HAP-1 (cell line): ENCODE measurements around the gene CPT1A.

ENCODE experiments used
- DNase-seq, 2 experiments: peaks; one replicate each; pipeline ENCODE4 v3.0.0-alpha.2; 2016 to 2020; ENCODE audit warnings: low spot score in 2 of 2
- H3K27me3 ChIP-seq: fragments of 250-450 bp; sonication (Bioruptor Pico); 2 replicates; pipeline ENCODE4 v1.5.1; 2020; ENCODE audit warnings: low read depth, mild to moderate bottlenecking, moderate library complexity
- H3K36me3 ChIP-seq: fragments of 250-450 bp; sonication (Bioruptor Pico); replicated peaks from 2 replicates; pipeline ENCODE4 v1.5.1; 2020; ENCODE audit warnings: mild to moderate bottlenecking
- H3K4me1 ChIP-seq: fragments of 250-450 bp; sonication (Bioruptor Pico); 2 replicates; pipeline ENCODE4 v1.5.1; 2020; ENCODE audit warnings: mild to moderate bottlenecking
- H3K4me3 ChIP-seq: fragments of 250-450 bp; sonication (Bioruptor Pico); 2 replicates; pipeline ENCODE4 v1.5.1; 2020; ENCODE audit warnings: mild to moderate bottlenecking, moderate library complexity
- H3K9me3 ChIP-seq: fragments of 250-450 bp; sonication (Bioruptor Pico); 2 replicates; pipeline ENCODE4 v1.5.1; 2020; ENCODE audit warnings: mild to moderate bottlenecking, moderate library complexity
- in situ Hi-C: fragments of 300-500 bp; cut with MboI; formaldehyde crosslinking; loops from 3 replicates; pipeline ENCODE4 v1.14.3; 2020; ENCODE audit warnings: low sequenced_read_pairs, inconsistent platforms, mixed read lengths

The CPT1A gene

GRCh38 chr11:68813773-68814172 lies 27.9 kb downstream of the CPT1A start:
- Histone ChIP-seq H3K4me1 (no peaks in the 10 kb centered on the region), H3K27me3 (no peaks in the 10 kb centered on the region), H3K4me3 (no peak overlapping the region), H3K36me3 (peaks cover 10% of the 10 kb centered on the region), H3K9me3 (no peaks in the 10 kb centered on the region)
- in situ Hi-C loops = no loop called here
- no peak for DNase-seq

GRCh38 chr11:68812526-68812925 lies 29.2 kb downstream of the CPT1A start:
- no peaks in the 10 kb centered on the region for H3K9me3 ChIP-seq
- H3K36me3 ChIP-seq = peaks cover 14% of the 10 kb centered on the region
- in situ Hi-C loops = no loop called here
- H3K4me1 ChIP-seq = no peaks in the 10 kb centered on the region
- DNase-seq = no peak
- no peak overlapping the region for H3K4me3 ChIP-seq
- no peaks in the 10 kb centered on the region for H3K27me3 ChIP-seq

GRCh38 chr11:68810164-68810563 lies 31.6 kb downstream of the CPT1A start:
- in situ Hi-C loops = no loop called here
- no peaks in the 10 kb centered on the region for H3K9me3 ChIP-seq
- no peak for DNase-seq
- peaks cover 14% of the 10 kb centered on the region for H3K36me3 ChIP-seq
- no peaks in the 10 kb centered on the region for H3K4me1 ChIP-seq
- no peak overlapping the region for H3K4me3 ChIP-seq
- no peaks in the 10 kb centered on the region for H3K27me3 ChIP-seq

- Histone ChIP-seq H3K36me3 (peaks cover 12% of the 10 kb centered on the region), H3K27me3 (no peaks in the 10 kb centered on the region), H3K9me3 (no peaks in the 10 kb centered on the region), H3K4me3 (no peak overlapping the region), H3K4me1 (no peaks in the 10 kb centered on the region)
- DNase-seq = no peak
- in situ Hi-C loops = no loop called here
These were observed 32.2 kb downstream of the CPT1A start for GRCh38 chr11:68809506-68809905.

- no peaks in the 10 kb centered on the region for H3K4me1 ChIP-seq
- no peaks in the 10 kb centered on the region for H3K9me3 ChIP-seq
- H3K36me3 ChIP-seq = peaks cover 14% of the 10 kb centered on the region
- DNase-seq = no peak
- no peaks in the 10 kb centered on the region for H3K27me3 ChIP-seq
- H3K4me3 ChIP-seq = no peak overlapping the region
- in situ Hi-C loops = no loop called here
These were observed 32.9 kb downstream of the CPT1A start for GRCh38 chr11:68808787-68809186.

- no peaks in the 10 kb centered on the region for H3K9me3 ChIP-seq
- H3K4me3 ChIP-seq = no peak overlapping the region
- H3K36me3 ChIP-seq = peaks cover 24% of the 10 kb centered on the region
- in situ Hi-C loops = no loop called here
- no peak for DNase-seq
- no peaks in the 10 kb centered on the region for H3K4me1 ChIP-seq
- H3K27me3 ChIP-seq = no peaks in the 10 kb centered on the region
These were observed 34.5 kb downstream of the CPT1A start for GRCh38 chr11:68806931-68807844.

GRCh38 chr11:68804786-68805185 lies 36.9 kb downstream of the CPT1A start:
- DNase-seq = no peak
- Histone ChIP-seq H3K4me3 (no peak overlapping the region), H3K4me1 (no peaks in the 10 kb centered on the region), H3K27me3 (no peaks in the 10 kb centered on the region), H3K36me3 (peaks cover 29% of the 10 kb centered on the region), H3K9me3 (no peaks in the 10 kb centered on the region)
- in situ Hi-C loops = no loop called here

- H3K4me1 ChIP-seq = no peaks in the 10 kb centered on the region
- no peak overlapping the region for H3K4me3 ChIP-seq
- DNase-seq = no peak
- H3K36me3 ChIP-seq = peaks cover 32% of the 10 kb centered on the region
- no peaks in the 10 kb centered on the region for H3K9me3 ChIP-seq
- no peaks in the 10 kb centered on the region for H3K27me3 ChIP-seq
- in situ Hi-C loops = no loop called here
These were observed 38.0 kb downstream of the CPT1A start for GRCh38 chr11:68803766-68804165.

GRCh38 chr11:68798221-68798813 lies 43.4 kb downstream of the CPT1A start:
- peak in 1 of 2 experiments; percentile 68 for DNase-seq
- H3K27me3 ChIP-seq = no peaks in the 10 kb centered on the region
- no peaks in the 10 kb centered on the region for H3K9me3 ChIP-seq
- H3K36me3 ChIP-seq = peaks cover 49% of the 10 kb centered on the region
- no peak overlapping the region for H3K4me3 ChIP-seq
- no peaks in the 10 kb centered on the region for H3K4me1 ChIP-seq
- in situ Hi-C loops = no loop called here

GRCh38 chr11:68796801-68797200 lies 44.9 kb downstream of the CPT1A start:
- Histone ChIP-seq H3K9me3 (no peaks in the 10 kb centered on the region), H3K36me3 (peaks cover 50% of the 10 kb centered on the region), H3K27me3 (no peaks in the 10 kb centered on the region), H3K4me1 (no peaks in the 10 kb centered on the region), H3K4me3 (no peak overlapping the region)
- DNase-seq = no peak
- in situ Hi-C loops = no loop called here

- H3K4me3 ChIP-seq = no peak overlapping the region
- no peak for DNase-seq
- peaks cover 49% of the 10 kb centered on the region for H3K36me3 ChIP-seq
- in situ Hi-C loops = no loop called here
- no peaks in the 10 kb centered on the region for H3K4me1 ChIP-seq
- no peaks in the 10 kb centered on the region for H3K9me3 ChIP-seq
- no peaks in the 10 kb centered on the region for H3K27me3 ChIP-seq
These were observed 49.2 kb downstream of the CPT1A start for GRCh38 chr11:68792400-68792966.

- in situ Hi-C loops = no loop called here
- no peaks in the 10 kb centered on the region for H3K4me1 ChIP-seq
- DNase-seq = no peak
- H3K27me3 ChIP-seq = no peaks in the 10 kb centered on the region
- peaks cover 40% of the 10 kb centered on the region for H3K36me3 ChIP-seq
- H3K4me3 ChIP-seq = no peak overlapping the region
- no peaks in the 10 kb centered on the region for H3K9me3 ChIP-seq
These were observed 57.1 kb downstream of the CPT1A start for GRCh38 chr11:68784653-68785052.

- DNase-seq = no peak
- Histone ChIP-seq H3K27me3 (no peaks in the 10 kb centered on the region), H3K9me3 (no peaks in the 10 kb centered on the region), H3K4me3 (no peak overlapping the region), H3K4me1 (no peaks in the 10 kb centered on the region), H3K36me3 (peaks cover 39% of the 10 kb centered on the region)
- in situ Hi-C loops = no loop called here
These were observed 58.4 kb downstream of the CPT1A start for GRCh38 chr11:68783216-68783821.

- H3K9me3 ChIP-seq = no peaks in the 10 kb centered on the region
- in situ Hi-C loops = no loop called here
These were observed 59.0 kb downstream of the CPT1A start for GRCh38 chr11:68782711-68783110.

More at GRCh38 chr11:68782711-68783110, 59.0 kb downstream of the CPT1A start:
- Histone ChIP-seq H3K4me3 (no peak overlapping the region), H3K36me3 (peaks cover 43% of the 10 kb centered on the region), H3K4me1 (no peaks in the 10 kb centered on the region), H3K27me3 (no peaks in the 10 kb centered on the region)
- no peak for DNase-seq
